SH-SY5Y (cell line): Measurements from ENCODE around the gene MTG1.

ENCODE experiments used
- GATA2 ChIP-seq: IDR thresholded peaks from 2 replicates; pipeline ENCODE4 v1.6.1; 2011; ENCODE audit warnings: mild to moderate bottlenecking, low read depth, low read length
- GATA3 ChIP-seq: IDR thresholded peaks from 2 replicates; pipeline ENCODE4 v1.6.1; 2011; ENCODE audit warnings: low read depth, mild to moderate bottlenecking, low read length, moderate library complexity

DNA sequence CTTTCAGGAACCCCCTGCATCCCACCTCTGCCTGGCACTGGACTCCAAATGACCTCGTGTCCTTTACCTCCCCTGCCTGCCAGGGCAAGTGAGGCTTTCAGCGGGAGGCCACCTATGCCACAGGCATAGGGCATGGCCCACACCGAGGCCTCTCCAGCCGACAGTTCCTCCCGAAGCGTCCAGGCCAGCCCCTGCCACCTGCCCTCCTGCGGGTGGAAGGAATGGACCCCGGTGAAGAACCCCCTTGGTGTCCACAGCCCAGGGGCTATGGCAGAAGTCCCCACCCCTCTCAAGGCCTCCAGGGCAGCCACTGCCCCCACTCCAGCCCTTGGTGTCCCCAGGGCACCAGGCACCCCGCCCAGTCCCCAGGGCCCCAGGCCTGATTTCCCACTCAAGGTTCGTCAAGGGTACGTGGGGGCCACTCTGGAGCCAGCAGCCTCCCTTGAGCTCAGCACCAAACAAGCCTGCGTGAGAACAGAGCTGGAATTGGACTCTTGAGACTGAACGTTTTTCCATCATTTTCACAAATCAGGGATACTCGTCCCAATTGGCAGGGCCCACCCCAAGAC lies 39.2 kb upstream of the MTG1 start:
- TF ChIP-seq GATA3 (no peak), GATA2 (no peak)
